ENCODE measurements around the gene RPL11.
A peak's percentile ranks its signal among the peaks of the same experiment; 100 is the strongest.
"Not testable (repeated sequence)": the region's sequence is repeated elsewhere in the genome, so short reads cannot be mapped to it uniquely, and the experiment has no call there.

RPL11 gene

GRCh38 chr1:23691499-23692307 is at the start of gene RPL11:
TSS of gene RPL11 (plus strand) at chr1:23691806. CDS start at chr1:23691824, 18 bp downstream.
- FAIRE-seq = peak; percentile 86
- DNase-seq (ENCODE audit: low spot score) = peak; percentile 92

- no peak for DNase-seq (ENCODE audit: low spot score)
- FAIRE-seq = no peak
Measured at GRCh38 chr1:23643736-23644554, 47.7 kb upstream of the RPL11 start.

GRCh38 chr1:23644555-23644866 is 47.1 kb upstream of the RPL11 start:
- no peak for DNase-seq (ENCODE audit: low spot score)
- no peak for FAIRE-seq

- FAIRE-seq (no peak), DNase-seq (ENCODE audit: low spot score) (no peak)
Measured at GRCh38 chr1:23645338-23645737, 46.3 kb upstream of the RPL11 start.

GRCh38 chr1:23646091-23646490 is 45.5 kb upstream of the RPL11 start:
- DNase-seq (ENCODE audit: low spot score) (peak; percentile 36), FAIRE-seq (no peak)

- no peak for FAIRE-seq
- DNase-seq (ENCODE audit: low spot score) = no peak
Measured at GRCh38 chr1:23646541-23646940, 45.1 kb upstream of the RPL11 start.

- FAIRE-seq (no peak), DNase-seq (ENCODE audit: low spot score) (no peak)
Measured at GRCh38 chr1:23648576-23648975, 43.0 kb upstream of the RPL11 start.

- not testable (repeated sequence) for DNase-seq (ENCODE audit: low spot score); FAIRE-seq
Measured at GRCh38 chr1:23649157-23649556, 42.4 kb upstream of the RPL11 start.

GRCh38 chr1:23650344-23650990 is 41.1 kb upstream of the RPL11 start:
- FAIRE-seq = no peak

GRCh38 chr1:23651069-23651808 is 40.4 kb upstream of the RPL11 start:
- no peak for DNase-seq (ENCODE audit: low spot score)
- FAIRE-seq = no peak

More at GRCh38 chr1:23650344-23650990, 41.1 kb upstream of the RPL11 start:
- no peak for DNase-seq (ENCODE audit: low spot score)

GRCh38 chr1:23657659-23658275 is 33.8 kb upstream of the RPL11 start:
- peak; percentile 33 for FAIRE-seq
- peak; percentile 24 for DNase-seq (ENCODE audit: low spot score)

GRCh38 chr1:23660671-23661070 is 30.9 kb upstream of the RPL11 start:
- DNase-seq (ENCODE audit: low spot score) (no peak), FAIRE-seq (no peak)

- DNase-seq (ENCODE audit: low spot score) = no peak
Measured at GRCh38 chr1:23661887-23662286, 29.7 kb upstream of the RPL11 start.

GRCh38 chr1:23664837-23665795 is 26.5 kb upstream of the RPL11 start:
- FAIRE-seq = no peak
- no peak for DNase-seq (ENCODE audit: low spot score)

More at GRCh38 chr1:23661887-23662286, 29.7 kb upstream of the RPL11 start:
- no peak for FAIRE-seq

- no peak for FAIRE-seq
- no peak for DNase-seq (ENCODE audit: low spot score)
Measured at GRCh38 chr1:23667411-23667810, 24.2 kb upstream of the RPL11 start.

GRCh38 chr1:23670709-23671108 is 20.9 kb upstream of the RPL11 start:
- FAIRE-seq (no peak), DNase-seq (ENCODE audit: low spot score) (no peak)

- FAIRE-seq = no peak
Measured at GRCh38 chr1:23673086-23673813, 18.4 kb upstream of the RPL11 start.

GRCh38 chr1:23679815-23680214 is 11.8 kb upstream of the RPL11 start:
- FAIRE-seq = no peak
- no peak for DNase-seq (ENCODE audit: low spot score)

More at GRCh38 chr1:23673086-23673813, 18.4 kb upstream of the RPL11 start:
- DNase-seq (ENCODE audit: low spot score) = peak; percentile 51

GRCh38 chr1:23682946-23683345 is 8.7 kb upstream of the RPL11 start:
- DNase-seq (ENCODE audit: low spot score) (no peak), FAIRE-seq (no peak)
